ENCODE measurements around the gene FAM20A.
A peak's percentile ranks its signal among the peaks of the same experiment; 100 is the strongest.
"Not testable (repeated sequence)": the region's sequence is repeated elsewhere in the genome, so short reads cannot be mapped to it uniquely, and the experiment has no call there.

The FAM20A gene

GRCh38 chr17:68518063-68518815 is 82.9 kb downstream of the FAM20A start:
- DNase-seq, result no peak

- not testable (repeated sequence) for DNase-seq
These were observed 83.6 kb downstream of the FAM20A start for GRCh38 chr17:68517605-68518004.

- DNase-seq, result no peak
These were observed 84.4 kb downstream of the FAM20A start for GRCh38 chr17:68516732-68517131.

- DNase-seq, result no peak
These were observed 86.1 kb downstream of the FAM20A start for GRCh38 chr17:68514831-68515635.

GRCh38 chr17:68513932-68514331 is 87.2 kb downstream of the FAM20A start:
- no peak for DNase-seq

- DNase-seq, result no peak
These were observed 88.2 kb downstream of the FAM20A start for GRCh38 chr17:68512960-68513474.

- peak; percentile 94 for DNase-seq
These were observed 88.8 kb downstream of the FAM20A start, which contains the start of gene PRKAR1A for GRCh38 chr17:68512247-68512959. Gene PRKAR1A (plus strand): TSS chr17:68512430. CDS start chr17:68515400, 2,970 bp downstream.

GRCh38 chr17:68511671-68512246 is 89.4 kb downstream of the FAM20A start:
- DNase-seq, result peak; percentile 81

GRCh38 chr17:68511254-68511670 is 89.9 kb downstream of the FAM20A start:
- no peak for DNase-seq

GRCh38 chr17:68509141-68510057 is 91.8 kb downstream of the FAM20A start:
- peak; percentile 22 for DNase-seq

GRCh38 chr17:68507576-68507975 is 93.6 kb downstream of the FAM20A start:
- no peak for DNase-seq

GRCh38 chr17:68505951-68506350 is 95.2 kb downstream of the FAM20A start:
- DNase-seq, result no peak

GRCh38 chr17:68501074-68501473 is 100.1 kb downstream of the FAM20A start:
- no peak for DNase-seq

GRCh38 chr17:68499587-68499986 is 101.6 kb downstream of the FAM20A start:
- DNase-seq, result no peak

GRCh38 chr17:68498479-68499326 is 102.5 kb downstream of the FAM20A start:
- no peak for DNase-seq

- DNase-seq, result peak; percentile 39
These were observed 103.3 kb downstream of the FAM20A start for GRCh38 chr17:68497885-68498319.

- no peak for DNase-seq
These were observed 106.1 kb downstream of the FAM20A start for GRCh38 chr17:68495081-68495480.

GRCh38 chr17:68492394-68493054 is 108.6 kb downstream of the FAM20A start:
- DNase-seq, result not testable (repeated sequence)

- DNase-seq, result peak; percentile 25
These were observed 109.6 kb downstream of the FAM20A start for GRCh38 chr17:68491381-68492231.

Measured in CD4-positive, alpha-beta T cell treated with Interleukin-17A for 1 hour (primary cell).